ENCODE results near the gene PPP1R26. TPM values are rescaled to one million over a fixed set of nuclear protein-coding genes. Genes with fewer than 3 reads are reported as not detected.

PPP1R26 gene
- total and polyA plus RNA-seq, 2 of the 8 experiments (the other 6 are each of a cell fraction or from before 2014, with no cell fraction given) = 9.8 to 32.7 TPM

GRCh38 chr9:135500071-135500524 lies 20.5 kb downstream of the PPP1R26 start (continued):
- TF ChIP-seq ATF3 (IDR thresholded peaks at IDR 0.05; ENCODE audit: insufficient read depth, low read depth, low read length) = no peak
- no peak for TF ChIP-seq ASH2L (IDR thresholded peaks at IDR 0.05; ENCODE audit: low read length)
- TF ChIP-seq BACH1 (IDR thresholded peaks at IDR 0.05; ENCODE audit: low read length) = 0 out of 2 replicates have a peak, but pooled peaks have one; percentile 0
- TF ChIP-seq FOSL1 (IDR thresholded peaks at IDR 0.05; ENCODE audit: insufficient read depth, low read depth, low read length) = no peak
- no peak for TF ChIP-seq SIN3A (conservative IDR thresholded peaks at IDR 0.05 in 1 of 2, IDR thresholded peaks at IDR 0.05 in 1 of 2; ENCODE audit: low read depth in 1 of 2, low read length in 2 of 2)
- no peak for TF ChIP-seq RFX5 (IDR thresholded peaks at IDR 0.05; ENCODE audit: borderline replicate concordance, low read depth, low read length)
- no peak for TF ChIP-seq POLR2AphosphoS5 (IDR thresholded peaks at IDR 0.05; ENCODE audit: low read depth, low read length)
- TF ChIP-seq MAX (IDR thresholded peaks at IDR 0.05) = no peak
- no peak for TF ChIP-seq SIRT6 (IDR thresholded peaks at IDR 0.05; ENCODE audit: low read length)
- TF ChIP-seq CBX8 (IDR thresholded peaks at IDR 0.05; ENCODE audit: borderline replicate concordance, low read depth, low read length) = no peak
- TF ChIP-seq, protein P1, sequence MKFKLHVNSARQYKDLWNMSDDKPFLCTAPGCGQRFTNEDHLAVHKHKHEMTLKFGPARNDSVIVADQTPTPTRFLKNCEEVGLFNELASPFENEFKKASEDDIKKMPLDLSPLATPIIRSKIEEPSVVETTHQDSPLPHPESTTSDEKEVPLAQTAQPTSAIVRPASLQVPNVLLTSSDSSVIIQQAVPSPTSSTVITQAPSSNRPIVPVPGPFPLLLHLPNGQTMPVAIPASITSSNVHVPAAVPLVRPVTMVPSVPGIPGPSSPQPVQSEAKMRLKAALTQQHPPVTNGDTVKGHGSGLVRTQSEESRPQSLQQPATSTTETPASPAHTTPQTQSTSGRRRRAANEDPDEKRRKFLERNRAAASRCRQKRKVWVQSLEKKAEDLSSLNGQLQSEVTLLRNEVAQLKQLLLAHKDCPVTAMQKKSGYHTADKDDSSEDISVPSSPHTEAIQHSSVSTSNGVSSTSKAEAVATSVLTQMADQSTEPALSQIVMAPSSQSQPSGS (IDR thresholded peaks at IDR 0.05; ENCODE audit: low read length) = no peak
